NCI-H1436 treated with DMSO at 0.1 percent for 48 hours (cell line): ENCODE data around the gene ADARB2.
"Not testable (repeated sequence)": the region's sequence is repeated elsewhere in the genome, so short reads cannot be mapped to it uniquely, and the experiment has no call there.

Experiments used
- DNase-seq: peaks from one replicate; lab custom pipeline; 2025; lab: John Stamatoyannopoulos, UW

Gene ADARB2

GRCh38 chr10:1425879-1426278 lies 311.4 kb downstream of the ADARB2 start:
- no peak for DNase-seq

- DNase-seq, result no peak
These were observed 312.7 kb downstream of the ADARB2 start for GRCh38 chr10:1424648-1425047.

- no peak for DNase-seq
These were observed 313.6 kb downstream of the ADARB2 start for GRCh38 chr10:1423676-1424253.

- no peak for DNase-seq
These were observed 315.1 kb downstream of the ADARB2 start for GRCh38 chr10:1422275-1422674.

GRCh38 chr10:1420661-1421362 lies 316.5 kb downstream of the ADARB2 start:
- peak; percentile 77 for DNase-seq

GRCh38 chr10:1419796-1420610 lies 317.3 kb downstream of the ADARB2 start:
- DNase-seq, result no peak

- no peak for DNase-seq
These were observed 319.2 kb downstream of the ADARB2 start for GRCh38 chr10:1418031-1418550.

- no peak for DNase-seq
These were observed 319.8 kb downstream of the ADARB2 start for GRCh38 chr10:1417574-1417973.

GRCh38 chr10:1416456-1417037 lies 320.8 kb downstream of the ADARB2 start:
- DNase-seq, result no peak

- no peak for DNase-seq
These were observed 322.4 kb downstream of the ADARB2 start for GRCh38 chr10:1414893-1415292.

- not testable (repeated sequence) for DNase-seq
These were observed 323.0 kb downstream of the ADARB2 start for GRCh38 chr10:1414346-1414745.

GRCh38 chr10:1413823-1414222 lies 323.5 kb downstream of the ADARB2 start:
- DNase-seq, result no peak

- no peak for DNase-seq
These were observed 324.1 kb downstream of the ADARB2 start for GRCh38 chr10:1413256-1413655.

- peak; percentile 33 for DNase-seq
These were observed 324.7 kb downstream of the ADARB2 start for GRCh38 chr10:1412531-1413189.

- DNase-seq, result no peak
These were observed 325.4 kb downstream of the ADARB2 start for GRCh38 chr10:1411956-1412355.

GRCh38 chr10:1411451-1411850 lies 325.9 kb downstream of the ADARB2 start:
- no peak for DNase-seq

GRCh38 chr10:1410469-1411395 lies 326.6 kb downstream of the ADARB2 start:
- DNase-seq, result no peak

- DNase-seq, result no peak
These were observed 327.3 kb downstream of the ADARB2 start for GRCh38 chr10:1410032-1410431.

GRCh38 chr10:1409392-1409791 lies 327.9 kb downstream of the ADARB2 start:
- no peak for DNase-seq

GRCh38 chr10:1408651-1409367 lies 328.5 kb downstream of the ADARB2 start:
- DNase-seq, result no peak
